Amygdala (tissue), 56 donors: Measurements from ENCODE around the gene TMEM121.

ENCODE experiments used
- DNase-seq, 56 donors: peaks; one replicate each; lab custom pipeline; 2025; lab: John Stamatoyannopoulos, UW

TMEM121 gene

GRCh38 chr14:105496831-105497591, 29.4 kb upstream of the TMEM121 start:
- no peak for DNase-seq

GRCh38 chr14:105497671-105498429, 28.5 kb upstream of the TMEM121 start:
- DNase-seq, result no peak

GRCh38 chr14:105498430-105499255, 27.7 kb upstream of the TMEM121 start:
- peak in 33 of 56 donors; percentile 32 to 84 (median 72) for DNase-seq

- peak in 55 of 56 donors; percentile 26 to 97 (median 87) for DNase-seq
These were observed 26.9 kb upstream of the TMEM121 start for GRCh38 chr14:105499256-105500035.

- DNase-seq, result no peak
These were observed 26.2 kb upstream of the TMEM121 start for GRCh38 chr14:105500036-105500725.

- DNase-seq, result no peak
These were observed 25.7 kb upstream of the TMEM121 start for GRCh38 chr14:105500726-105501101.

GRCh38 chr14:105501504-105502291, 24.7 kb upstream of the TMEM121 start:
- no peak for DNase-seq

- no peak for DNase-seq
These were observed 23.7 kb upstream of the TMEM121 start for GRCh38 chr14:105502446-105503295.

GRCh38 chr14:105503296-105503640, 23.1 kb upstream of the TMEM121 start:
- DNase-seq, result no peak

- DNase-seq, result no peak
These were observed 22.3 kb upstream of the TMEM121 start for GRCh38 chr14:105503935-105504692.

- no peak for DNase-seq
These were observed 21.3 kb upstream of the TMEM121 start for GRCh38 chr14:105505101-105505500.

GRCh38 chr14:105507247-105507646, 19.1 kb upstream of the TMEM121 start:
- DNase-seq, result no peak

GRCh38 chr14:105508069-105508468, 18.3 kb upstream of the TMEM121 start:
- no peak for DNase-seq

- DNase-seq, result no peak
These were observed 17.8 kb upstream of the TMEM121 start for GRCh38 chr14:105508601-105509000.

- no peak for DNase-seq
These were observed 9.3 kb upstream of the TMEM121 start for GRCh38 chr14:105517096-105517495.

GRCh38 chr14:105519946-105520698, 6.3 kb upstream of the TMEM121 start:
- DNase-seq, result no peak
